NB4 (cell line): ENCODE results near the gene PDE7B.

Experiments
- CTCF ChIP-seq: IDR thresholded peaks from one replicate; pipeline ENCODE4 v1.5.1; 2012; ENCODE audit warnings: low read depth, low read length
- POLR2A ChIP-seq: IDR thresholded peaks from 2 replicates; pipeline ENCODE4 v1.6.1; 2011; ENCODE audit warnings: mild to moderate bottlenecking; ENCODE audit not compliant: insufficient read length; ENCODE audit errors: extremely low read depth

GRCh38 chr6:135842618-135843392, 8.7 kb upstream of the PDE7B start:
- no peak for TF ChIP-seq POLR2A
- TF ChIP-seq CTCF: no peak
